NCI-H2107 treated with DMSO at 0.1 percent for 48 hours (cell line): ENCODE results near the gene EWSR1.

Experiments
- DNase-seq: peaks from one replicate; lab custom pipeline; 2025; ENCODE audit not compliant: unreplicated experiment; lab: John Stamatoyannopoulos, UW

Gene EWSR1

DNA sequence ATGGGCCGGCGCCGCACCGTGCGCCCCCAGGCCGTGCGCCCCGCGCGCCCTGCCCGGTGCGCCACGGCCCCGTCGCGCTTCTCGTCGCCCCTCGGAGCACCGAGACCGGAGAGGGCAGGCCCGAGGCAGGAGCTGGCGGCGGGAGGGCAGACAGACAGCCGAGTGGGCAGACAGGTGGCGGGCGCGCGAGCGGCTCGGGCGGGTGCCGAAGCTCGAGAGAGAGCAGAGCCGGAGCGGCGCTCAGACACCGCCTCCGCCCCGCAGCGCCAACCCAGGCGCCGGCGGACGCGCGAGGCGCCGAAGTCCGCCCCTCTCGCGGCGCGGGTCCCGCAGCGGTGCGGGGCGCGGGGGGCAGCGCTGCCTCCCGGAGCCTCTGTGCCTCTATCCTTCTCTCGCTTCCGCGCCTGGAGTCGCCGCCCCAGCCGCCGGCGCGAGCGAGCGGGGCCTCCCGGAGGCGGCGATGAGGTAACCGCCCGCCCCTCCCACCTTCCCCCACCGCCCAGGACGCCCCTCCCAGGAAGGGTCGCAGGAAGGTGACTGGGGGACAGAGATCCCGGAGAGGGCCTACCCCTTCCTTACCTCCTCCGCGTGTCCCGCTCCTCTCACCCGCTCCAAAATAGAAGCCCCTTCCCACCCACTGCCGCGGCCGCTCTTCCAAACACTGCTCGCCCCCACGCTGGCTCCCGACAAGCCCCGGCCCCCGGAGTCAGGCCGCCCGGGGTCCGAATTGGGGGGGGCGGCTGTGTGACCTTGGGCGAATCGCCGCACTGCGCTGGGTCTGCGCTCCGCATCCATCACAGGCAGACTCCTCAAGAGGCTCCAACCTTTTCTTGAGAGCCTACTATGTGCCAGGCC, 47.4 kb downstream of the EWSR1 start, which contains the start of gene RASL10A:
RASL10A (minus strand) TSS at position 412 of the 855 bp plus-strand sequence. CDS start 451 bp downstream, outside the sequence.
- no peak for DNase-seq

DNA sequence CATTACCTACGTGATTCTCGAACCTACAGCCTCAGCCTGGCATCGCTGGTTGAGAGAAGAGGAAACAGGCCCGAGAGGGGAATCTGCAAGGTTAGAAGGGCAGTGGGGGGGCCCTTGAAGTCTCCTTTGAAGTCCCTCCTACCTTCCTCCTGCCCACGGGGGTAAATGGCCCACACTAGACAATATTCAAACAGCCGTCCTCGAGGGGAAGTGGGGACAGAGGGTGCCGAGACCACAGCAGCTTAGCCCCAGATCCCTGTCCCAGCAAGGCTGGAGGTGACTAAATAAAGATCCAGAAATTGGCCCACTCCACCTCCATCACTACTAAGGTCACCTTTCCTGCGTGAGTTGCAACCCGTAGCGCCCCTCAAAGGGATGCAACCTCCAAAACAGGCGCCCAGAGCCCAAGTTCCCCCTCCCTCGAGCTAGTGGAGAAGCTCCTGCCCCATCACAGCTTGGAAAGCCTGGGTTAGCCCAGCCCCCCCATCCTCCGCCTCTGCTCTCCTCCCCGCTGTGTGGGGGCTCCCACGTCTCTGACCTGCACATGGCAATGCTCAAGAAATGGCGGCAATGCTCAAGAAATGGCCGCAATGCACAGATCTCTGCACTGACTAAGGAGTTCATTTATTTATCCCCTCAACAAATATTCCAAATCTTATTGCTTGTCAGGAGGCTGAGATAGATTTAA, 48.2 kb downstream of the EWSR1 start:
- no peak for DNase-seq

DNA sequence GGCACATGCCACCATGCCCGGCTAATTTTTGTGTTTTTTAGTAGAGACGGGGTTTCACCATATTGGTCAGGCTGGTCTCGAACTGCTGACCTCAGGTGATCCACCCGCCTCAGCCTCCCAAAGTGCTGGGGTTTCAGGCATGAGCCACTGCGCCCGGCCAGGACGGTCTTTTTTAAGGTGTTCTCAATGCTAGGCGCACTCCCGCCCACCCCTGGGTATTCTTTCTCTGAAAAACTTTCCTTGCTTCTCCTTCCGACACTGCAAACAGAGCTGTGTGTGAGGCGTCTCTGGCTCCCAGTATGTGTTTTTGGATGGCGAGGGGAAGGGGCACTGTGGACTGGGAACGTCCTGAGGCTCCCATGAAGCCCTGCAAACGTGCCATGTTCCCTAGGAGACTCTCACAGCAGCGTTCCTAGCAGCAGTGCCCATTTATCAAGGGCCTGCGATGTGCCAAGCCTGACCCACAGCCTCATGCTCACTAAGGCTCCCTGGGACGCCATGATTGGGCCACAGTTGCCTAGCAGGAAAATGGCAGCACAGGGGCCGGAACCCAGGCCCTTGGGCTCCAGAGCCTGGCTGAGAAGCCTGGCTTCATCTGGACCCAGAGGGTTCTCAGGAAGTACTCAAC, 49.9 kb downstream of the EWSR1 start:
- DNase-seq, result no peak

DNA sequence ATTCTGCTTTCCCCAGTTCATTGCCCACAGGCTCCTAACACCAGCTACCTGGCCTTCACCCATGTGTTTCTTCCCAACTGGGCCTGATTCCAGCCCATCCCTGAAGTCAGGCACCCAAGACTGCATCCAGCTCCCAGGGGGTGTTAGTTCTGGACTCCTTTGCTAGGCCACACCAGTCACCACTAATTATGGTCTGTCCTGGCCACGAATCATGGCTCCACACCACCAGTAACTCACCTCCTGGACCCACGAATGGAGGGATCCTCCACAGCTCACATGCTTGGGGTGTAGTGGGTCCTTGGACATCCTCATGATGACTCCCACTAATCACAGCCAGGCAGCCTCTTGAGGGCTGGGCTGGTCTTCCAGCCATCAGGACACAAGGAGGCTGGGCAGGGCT, 51.0 kb downstream of the EWSR1 start:
- DNase-seq, result no peak

DNA sequence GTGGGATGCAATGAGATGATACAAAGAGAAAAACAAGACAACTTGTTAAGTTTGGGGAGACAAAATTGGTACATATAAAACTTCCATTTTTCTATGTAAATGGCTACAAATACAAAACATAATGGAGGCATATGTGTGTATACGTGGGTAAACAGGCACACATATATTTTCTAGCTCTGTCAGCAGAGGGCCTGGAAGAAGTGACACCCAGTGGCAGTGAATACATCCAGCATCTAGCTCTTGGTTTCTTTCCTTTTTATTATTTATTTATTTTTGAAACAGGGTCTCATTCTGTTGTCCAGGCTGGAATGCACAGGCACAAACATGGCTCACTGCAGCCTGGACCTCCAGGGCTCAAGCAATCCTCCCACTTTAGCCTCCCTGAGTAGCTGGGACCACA, 52.5 kb downstream of the EWSR1 start:
- DNase-seq, result no peak

DNA sequence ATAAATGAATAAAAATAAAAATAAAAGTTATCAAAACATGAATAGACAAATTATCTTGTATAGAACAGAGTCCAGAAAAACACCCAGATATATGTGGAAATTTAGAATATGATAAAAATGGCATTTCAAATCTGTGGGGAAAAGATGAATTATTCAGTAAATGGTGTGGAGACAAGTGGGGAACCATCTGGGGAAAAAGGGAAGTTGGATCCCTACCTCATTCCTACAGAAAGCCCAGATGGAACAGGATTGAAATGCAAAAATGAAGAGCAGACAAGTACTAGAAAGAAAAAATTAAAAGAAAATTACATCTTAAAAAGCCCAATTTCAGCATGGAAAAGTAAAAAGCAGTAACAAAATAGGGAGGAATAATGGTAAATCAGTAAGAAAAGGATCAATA, 55.6 kb downstream of the EWSR1 start:
- no peak for DNase-seq

DNA sequence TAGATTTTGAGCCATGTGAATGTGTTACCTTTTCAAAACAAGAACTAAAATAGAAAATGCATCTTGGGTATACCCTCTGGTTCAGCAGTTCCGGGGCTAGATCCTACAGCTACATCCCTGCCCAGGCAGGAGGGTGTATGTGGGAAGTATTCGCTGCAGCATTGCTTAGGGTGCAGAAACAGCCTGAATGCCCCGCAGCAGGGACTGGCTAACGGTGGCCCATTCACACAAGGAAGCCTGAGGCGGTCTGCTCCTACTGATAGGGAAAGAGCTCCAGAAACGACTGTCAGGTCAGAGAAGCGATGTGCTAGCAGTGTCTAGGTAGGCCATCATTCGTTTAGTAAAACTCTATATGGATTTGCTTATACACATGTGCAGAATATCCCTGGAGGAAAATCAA, 57.3 kb downstream of the EWSR1 start:
- no peak for DNase-seq

DNA sequence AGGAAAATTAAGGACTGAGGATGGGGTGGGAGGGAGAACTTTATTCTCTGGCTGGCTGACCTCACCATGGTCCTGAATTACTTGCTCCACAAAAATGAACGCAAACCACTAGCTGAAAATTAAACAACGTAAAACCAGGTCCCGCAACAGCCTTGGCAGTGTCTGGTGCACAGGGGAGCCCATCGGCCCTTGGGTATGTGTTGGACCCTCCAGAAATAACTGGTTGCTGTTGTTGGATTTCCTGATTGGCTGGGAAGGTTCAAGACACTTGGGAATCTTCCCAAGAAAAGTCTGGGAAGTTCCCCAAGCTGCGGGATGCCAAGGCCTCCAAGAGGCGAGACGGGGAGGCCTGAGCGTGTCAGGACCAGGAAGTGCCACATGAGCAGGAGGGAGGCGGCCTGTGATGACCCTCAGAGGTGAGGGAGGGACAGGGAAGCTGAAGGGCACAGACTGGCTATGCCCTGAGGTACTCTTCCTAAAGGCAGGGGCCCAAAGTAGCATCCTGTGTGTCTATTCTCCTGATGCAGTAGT, 57.8 kb downstream of the EWSR1 start:
- DNase-seq, result no peak

DNA sequence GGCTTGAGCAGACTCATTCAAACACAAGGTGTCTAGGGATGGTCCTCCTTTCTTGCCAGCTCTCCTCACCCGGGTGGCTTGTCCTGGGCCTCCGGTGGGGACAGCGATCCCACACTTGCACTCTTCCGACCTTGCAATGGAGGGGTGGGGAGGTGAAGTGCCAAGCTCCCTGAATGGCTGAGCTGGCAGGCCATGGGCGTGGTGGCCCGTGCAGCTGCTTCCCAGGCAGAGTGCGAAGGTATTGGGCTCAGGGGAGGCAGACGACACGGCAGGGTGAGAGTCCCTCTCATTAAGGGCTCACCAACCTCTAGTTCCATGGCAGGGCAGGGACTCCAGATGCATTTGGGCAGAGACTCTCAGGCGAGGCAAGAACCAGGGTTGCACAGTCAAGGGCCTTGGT, 58.4 kb downstream of the EWSR1 start:
- no peak for DNase-seq

DNA sequence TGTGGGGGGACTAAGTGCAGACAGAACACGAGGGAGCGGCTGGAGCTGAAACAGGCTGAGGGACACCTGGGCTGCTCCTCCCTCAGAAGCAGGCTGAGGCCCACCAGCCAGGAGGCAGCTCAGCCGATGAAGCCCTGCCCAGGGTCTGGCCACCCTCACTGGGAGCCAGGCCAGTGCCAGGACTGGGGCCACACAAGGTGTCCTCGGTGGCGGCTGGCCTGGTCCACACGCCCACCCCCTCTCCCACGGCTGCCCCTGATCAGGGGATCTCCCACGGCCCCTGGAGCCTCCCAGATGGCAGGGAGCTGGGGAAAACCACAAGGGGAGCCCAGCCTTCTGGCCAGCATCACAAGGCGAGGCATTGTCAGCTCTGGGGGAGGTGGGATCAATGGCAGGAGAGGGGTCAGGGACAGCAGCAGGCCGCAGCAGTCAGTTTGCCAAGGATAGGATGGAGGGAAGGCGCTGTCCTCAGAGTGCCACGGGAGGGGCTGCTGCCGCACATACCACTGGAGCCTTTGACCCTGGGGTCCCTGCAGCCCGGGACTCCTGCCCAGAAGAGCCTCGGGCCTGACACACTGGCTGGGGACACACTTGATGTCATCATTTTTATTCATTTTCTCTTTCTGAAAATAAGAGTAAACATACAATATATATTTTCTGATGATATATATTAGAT, 59.2 kb downstream of the EWSR1 start:
- DNase-seq, result no peak

DNA sequence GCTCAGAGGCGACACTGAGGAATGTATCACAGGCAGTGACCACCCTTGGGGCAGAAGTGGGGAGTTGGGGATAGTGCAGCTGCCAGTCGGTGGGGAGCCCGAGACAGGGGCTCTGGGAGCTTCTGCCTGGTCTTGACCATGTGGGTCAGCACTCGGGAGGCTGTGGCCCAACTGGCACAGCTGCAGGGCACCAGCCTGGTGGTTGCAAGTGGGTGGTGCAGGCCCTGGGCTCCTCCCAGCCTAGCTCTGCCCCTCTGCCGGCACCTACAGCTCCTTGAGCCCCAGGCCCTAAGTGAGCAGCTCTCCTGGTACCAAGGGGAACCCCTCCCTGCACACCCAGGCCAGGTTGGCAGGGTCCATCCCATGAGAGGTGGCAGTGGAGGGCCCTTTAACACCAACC, 60.0 kb downstream of the EWSR1 start:
- DNase-seq, result no peak

DNA sequence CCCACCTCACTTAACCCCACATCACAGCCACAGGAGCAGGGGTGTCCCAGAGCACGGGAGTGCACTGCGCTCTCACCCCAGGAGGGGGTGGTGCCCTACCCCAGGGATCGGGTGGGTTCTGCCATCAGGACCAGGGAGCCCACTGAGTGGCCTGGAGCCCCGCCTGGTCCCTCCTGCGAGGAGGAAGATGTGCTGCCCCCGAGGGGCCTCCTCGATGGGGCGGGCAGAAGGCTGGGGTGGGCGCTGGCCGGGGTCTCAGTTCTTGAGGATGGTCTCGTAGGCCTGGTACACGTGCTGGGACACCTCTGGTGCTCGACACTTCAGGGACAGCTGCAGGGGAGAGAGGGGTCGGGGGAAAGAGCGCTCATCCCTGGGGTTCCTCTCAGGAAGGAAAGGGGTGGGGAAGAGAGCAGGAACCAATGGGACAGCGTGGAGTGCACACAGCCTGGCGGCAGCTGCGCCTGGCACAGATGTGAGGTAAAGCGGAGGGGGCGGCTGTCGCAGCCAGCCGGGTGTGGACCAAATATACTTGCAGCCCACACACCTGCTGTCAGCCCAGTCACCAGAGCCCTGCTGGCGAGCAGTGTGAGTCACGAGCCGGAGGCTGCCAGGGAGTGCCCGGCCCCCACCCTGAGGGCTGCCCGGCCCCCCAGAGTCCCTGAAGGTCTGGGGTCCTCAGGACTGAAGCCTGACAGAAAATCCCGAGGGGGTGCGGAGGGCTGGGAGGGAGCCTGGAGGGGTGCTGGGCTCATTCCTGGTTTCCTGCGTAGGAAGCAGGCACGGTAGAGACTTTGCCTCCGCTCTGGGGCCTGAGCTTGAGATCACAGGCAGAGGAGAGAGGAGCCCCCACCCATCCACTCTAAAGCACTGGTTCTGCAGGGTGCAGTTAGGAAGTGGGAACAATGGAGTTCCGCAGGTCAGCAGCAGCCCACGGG, 60.8 kb downstream of the EWSR1 start:
- DNase-seq, result no peak

DNA sequence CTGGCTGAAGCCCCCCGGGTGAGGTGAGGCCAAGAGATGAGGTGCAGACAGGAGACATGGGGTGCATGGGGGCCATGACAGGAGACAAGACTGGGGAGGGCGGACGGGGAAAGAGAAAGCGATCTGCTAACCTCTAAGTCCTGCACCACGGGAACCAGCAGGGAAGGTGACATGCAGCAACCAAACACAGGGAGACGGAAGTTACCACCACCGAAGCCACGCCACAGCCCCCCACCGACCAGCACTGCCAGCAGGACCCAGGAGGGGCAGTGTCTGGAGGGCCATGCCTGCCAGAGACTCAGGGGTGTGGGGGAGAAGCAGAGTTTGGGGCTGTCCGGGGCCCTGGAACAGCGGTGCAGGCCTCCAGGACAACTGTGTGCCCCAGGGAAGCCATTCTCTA, 61.5 kb downstream of the EWSR1 start:
- no peak for DNase-seq

DNA sequence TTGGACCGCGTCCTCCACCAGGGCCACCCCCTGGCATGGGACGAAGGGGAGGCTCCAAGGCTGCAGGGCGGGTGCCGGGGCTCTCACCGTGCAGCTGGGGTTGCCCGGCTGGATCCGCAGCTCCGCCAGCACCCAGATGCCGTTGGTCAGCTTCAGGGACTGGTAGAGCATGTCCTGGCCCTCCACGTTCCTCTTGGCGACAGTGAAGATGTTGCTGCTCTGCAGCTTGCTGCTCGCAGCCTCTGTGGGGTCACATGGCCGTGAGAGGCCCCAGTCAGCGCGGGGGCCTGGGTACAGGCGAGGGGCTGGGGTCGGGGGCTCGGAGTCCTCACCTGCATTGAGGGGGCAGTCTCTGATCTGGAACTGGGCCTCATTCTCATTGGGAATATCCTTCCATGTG, 62.2 kb downstream of the EWSR1 start:
- DNase-seq, result no peak

DNA sequence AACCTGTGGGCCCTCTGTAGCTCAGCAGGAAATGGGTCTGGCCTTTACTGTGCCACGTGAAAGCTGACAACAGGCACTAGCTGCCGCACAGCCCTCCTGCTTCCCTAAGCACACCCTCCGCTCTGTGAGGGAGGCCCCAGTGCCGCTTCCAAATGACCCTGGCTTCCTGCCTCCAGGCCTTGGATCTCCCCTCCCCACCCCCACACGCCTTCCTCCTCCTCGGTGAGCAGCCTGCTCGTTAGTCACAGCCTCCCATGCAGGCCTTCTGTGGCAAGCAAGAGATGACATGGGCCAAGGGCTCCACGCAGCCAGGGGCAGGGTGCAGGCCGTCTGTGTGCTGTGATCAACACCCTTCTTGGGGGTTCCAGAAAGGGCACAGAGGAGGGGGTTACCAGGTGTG, 62.7 kb downstream of the EWSR1 start:
- DNase-seq, result no peak

DNA sequence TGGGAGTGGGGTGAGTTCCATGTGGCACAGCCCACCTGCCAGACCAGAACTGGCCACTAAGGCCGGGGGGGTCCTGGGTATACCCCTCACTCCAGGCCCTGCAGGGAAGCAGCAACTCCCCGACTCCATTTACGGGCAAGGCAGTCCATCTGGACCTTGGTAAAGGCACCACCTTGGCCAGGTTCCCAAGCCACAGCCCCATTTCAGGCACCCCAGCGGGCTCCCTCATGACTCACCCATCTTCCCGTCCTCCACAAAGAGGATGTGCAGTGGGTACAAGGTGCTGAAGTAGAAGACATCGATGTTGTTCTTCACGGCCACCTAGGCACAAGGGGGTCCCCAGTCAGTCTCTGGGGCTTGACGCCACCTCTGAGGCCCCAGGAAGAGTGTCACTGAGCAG, 63.1 kb downstream of the EWSR1 start:
- DNase-seq, result no peak

DNA sequence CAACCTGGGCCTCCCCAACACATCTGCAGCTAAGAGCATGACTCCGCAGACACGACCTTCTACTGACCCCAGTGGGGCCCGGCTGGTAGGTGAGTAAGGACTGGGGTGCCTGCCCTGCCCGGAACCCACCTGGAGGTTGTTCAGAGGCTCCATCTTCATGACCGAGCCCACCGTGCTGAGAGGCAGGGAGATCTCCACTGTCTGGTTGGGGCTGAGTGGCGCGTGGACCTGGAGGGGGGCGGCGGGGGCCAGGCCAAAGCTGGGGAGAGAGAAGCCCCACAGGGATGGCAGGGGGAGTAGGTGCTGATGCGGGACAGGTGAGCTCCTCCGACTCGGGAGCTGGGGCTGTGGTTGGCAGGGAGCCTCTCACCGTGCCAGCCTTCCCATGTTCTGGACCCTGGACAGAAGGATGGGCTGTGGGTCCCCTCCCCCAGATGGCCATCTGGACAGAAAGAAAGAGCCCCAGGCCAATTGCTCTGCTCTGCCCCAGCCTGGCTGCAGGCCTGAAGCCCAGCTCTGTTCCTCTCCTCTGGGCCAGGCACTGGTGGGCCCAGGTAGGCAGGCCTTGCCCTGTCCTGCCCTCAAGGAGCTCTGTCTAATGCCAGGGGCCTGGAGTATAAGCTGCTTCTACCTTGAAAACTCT, 63.7 kb downstream of the EWSR1 start:
- no peak for DNase-seq

DNA sequence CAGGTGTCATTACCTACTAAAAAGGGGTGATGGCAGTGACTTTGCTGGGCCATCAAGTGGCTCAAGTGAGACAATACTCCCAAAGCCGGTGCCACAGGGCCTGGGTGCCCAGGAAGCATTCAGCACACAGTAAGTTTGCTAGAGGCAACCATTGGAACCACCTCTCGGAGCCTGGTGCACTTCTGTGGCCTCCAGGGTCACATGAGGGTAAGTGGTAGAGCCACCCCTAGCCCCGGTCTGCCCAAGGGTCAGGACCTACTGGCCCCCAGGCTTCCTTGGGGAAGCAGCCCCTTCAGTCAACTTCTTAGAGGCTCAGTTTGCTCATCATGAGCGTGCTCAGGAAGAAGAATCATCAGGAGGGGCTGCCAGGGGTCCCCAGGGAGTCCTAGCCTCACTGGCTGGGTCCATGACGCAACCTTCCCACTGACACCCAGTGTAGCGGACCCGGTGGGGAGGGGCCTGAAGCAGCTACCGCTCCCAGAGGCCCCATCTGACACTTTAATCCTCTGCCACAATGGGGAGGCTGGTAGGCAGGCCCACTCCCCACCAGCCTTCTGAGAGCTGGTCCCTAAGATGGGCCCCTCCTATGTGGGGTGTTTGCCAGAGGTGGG, 64.9 kb downstream of the EWSR1 start:
- no peak for DNase-seq

DNA sequence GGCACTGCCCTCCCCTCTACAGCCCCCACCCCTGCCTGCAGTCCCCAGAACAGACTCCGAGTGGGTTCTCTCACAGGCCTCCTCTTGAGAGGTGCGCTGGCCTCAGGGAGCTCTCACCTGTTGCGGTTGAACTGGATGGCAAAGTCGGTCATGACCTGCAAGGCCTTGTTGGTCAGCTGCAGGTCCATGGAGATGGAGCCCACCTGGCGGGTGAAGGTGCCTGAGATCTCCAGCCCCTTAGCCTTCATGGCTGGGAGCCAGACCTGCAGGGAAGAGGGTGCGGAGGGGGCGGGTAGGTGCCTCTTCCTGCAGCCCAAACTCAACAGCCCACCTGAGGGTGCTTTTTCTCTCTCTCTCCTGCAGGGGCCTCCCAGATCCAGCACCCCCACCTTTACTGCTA, 66.1 kb downstream of the EWSR1 start:
- no peak for DNase-seq
